ENCODE results near the gene ZNF638.

ZNF638 gene

GRCh38 chr2:71455011-71455740, 123.6 kb downstream of the ZNF638 start:
- no peak for DNase-seq (ENCODE audit: insufficient read length, low spot score)
- TF ChIP-seq CTCF (IDR thresholded peaks at IDR 0.05; ENCODE audit: insufficient read depth, missing control alignments) = no peak
- FAIRE-seq = no peak

GRCh38 chr2:71455741-71456569, 124.4 kb downstream of the ZNF638 start:
- DNase-seq (ENCODE audit: insufficient read length, low spot score) (no peak), FAIRE-seq (no peak)
- TF ChIP-seq CTCF (IDR thresholded peaks at IDR 0.05; ENCODE audit: insufficient read depth, missing control alignments) = no peak

- no peak for FAIRE-seq
- no peak for TF ChIP-seq CTCF (IDR thresholded peaks at IDR 0.05; ENCODE audit: insufficient read depth, missing control alignments)
- no peak for DNase-seq (ENCODE audit: insufficient read length, low spot score)
Measured at GRCh38 chr2:71456617-71457016, 125.0 kb downstream of the ZNF638 start.

- no peak for TF ChIP-seq CTCF (IDR thresholded peaks at IDR 0.05; ENCODE audit: insufficient read depth, missing control alignments)
- DNase-seq (ENCODE audit: insufficient read length, low spot score) (no peak), FAIRE-seq (no peak)
Measured at GRCh38 chr2:71457123-71457915, 125.7 kb downstream of the ZNF638 start.

GRCh38 chr2:71457923-71458322, 126.3 kb downstream of the ZNF638 start:
- no peak for FAIRE-seq
- DNase-seq (ENCODE audit: insufficient read length, low spot score) = no peak
- TF ChIP-seq CTCF (IDR thresholded peaks at IDR 0.05; ENCODE audit: insufficient read depth, missing control alignments) = no peak

- FAIRE-seq (no peak), DNase-seq (ENCODE audit: insufficient read length, low spot score) (no peak)
- no peak for TF ChIP-seq CTCF (IDR thresholded peaks at IDR 0.05; ENCODE audit: insufficient read depth, missing control alignments)
Measured at GRCh38 chr2:71458413-71459083, 127.0 kb downstream of the ZNF638 start.
